22Rv1 (cell line): ENCODE results near the gene ADNP.

Experiments
- ZFX ChIP-seq: fragments of 450-650 bp; IDR thresholded peaks from 2 replicates; pipeline ENCODE4 v1.6.1; 2017; ENCODE audit warnings: antibody characterized with exemption, borderline replicate concordance
- TF ChIP-seq, protein P1 (sequence below): fragments of 450-650 bp; IDR thresholded peaks from 2 replicates; pipeline ENCODE4 v1.5.1; 2017; ENCODE audit warnings: mild to moderate bottlenecking

DNA sequence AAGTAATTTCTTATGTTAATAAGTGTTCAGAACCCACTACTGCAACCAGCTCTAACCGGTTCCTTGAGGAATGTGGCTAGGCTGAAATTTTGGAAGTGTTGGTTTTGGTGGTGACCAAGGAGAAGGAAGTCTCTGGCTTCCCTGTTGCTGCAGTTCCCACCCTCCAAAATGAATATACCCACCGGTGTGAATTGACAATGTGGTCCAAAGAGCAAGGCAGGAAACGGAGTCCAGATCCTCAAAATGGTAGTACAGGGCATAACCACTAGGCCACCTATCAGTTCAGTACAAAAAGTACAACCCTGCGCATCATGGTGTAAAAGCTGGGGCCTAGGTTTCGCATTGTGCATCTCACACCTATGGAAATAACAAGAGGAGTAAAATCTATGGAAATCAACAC lies 2.8 kb downstream of the ADNP start:
- TF ChIP-seq, protein P1, sequence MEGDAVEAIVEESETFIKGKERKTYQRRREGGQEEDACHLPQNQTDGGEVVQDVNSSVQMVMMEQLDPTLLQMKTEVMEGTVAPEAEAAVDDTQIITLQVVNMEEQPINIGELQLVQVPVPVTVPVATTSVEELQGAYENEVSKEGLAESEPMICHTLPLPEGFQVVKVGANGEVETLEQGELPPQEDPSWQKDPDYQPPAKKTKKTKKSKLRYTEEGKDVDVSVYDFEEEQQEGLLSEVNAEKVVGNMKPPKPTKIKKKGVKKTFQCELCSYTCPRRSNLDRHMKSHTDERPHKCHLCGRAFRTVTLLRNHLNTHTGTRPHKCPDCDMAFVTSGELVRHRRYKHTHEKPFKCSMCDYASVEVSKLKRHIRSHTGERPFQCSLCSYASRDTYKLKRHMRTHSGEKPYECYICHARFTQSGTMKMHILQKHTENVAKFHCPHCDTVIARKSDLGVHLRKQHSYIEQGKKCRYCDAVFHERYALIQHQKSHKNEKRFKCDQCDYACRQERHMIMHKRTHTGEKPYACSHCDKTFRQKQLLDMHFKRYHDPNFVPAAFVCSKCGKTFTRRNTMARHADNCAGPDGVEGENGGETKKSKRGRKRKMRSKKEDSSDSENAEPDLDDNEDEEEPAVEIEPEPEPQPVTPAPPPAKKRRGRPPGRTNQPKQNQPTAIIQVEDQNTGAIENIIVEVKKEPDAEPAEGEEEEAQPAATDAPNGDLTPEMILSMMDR: no peak
- TF ChIP-seq ZFX: no peak
